HG03159 (cell line): ENCODE results near the gene ASS1.

Experiments
- ATAC-seq: cut with Tn5 transposase; IDR thresholded peaks from one replicate; pipeline ENCODE4 v1.9.1; 2021; ENCODE audit warnings: mild to moderate bottlenecking, moderate library complexity; ENCODE audit not compliant: unreplicated experiment

ASS1 gene

GRCh38 chr9:130418776-130419175 lies 26.0 kb upstream of the ASS1 start:
- ATAC-seq, result no peak

- ATAC-seq, result no peak
Observed at GRCh38 chr9:130419521-130420035, 25.2 kb upstream of the ASS1 start.

GRCh38 chr9:130421154-130421801 lies 23.5 kb upstream of the ASS1 start:
- ATAC-seq, result no peak

- ATAC-seq, result no peak
Observed at GRCh38 chr9:130421802-130422276, 22.9 kb upstream of the ASS1 start.

GRCh38 chr9:130422546-130422945 lies 22.2 kb upstream of the ASS1 start:
- ATAC-seq, result no peak

GRCh38 chr9:130423272-130423671 lies 21.5 kb upstream of the ASS1 start:
- ATAC-seq, result no peak

- ATAC-seq, result no peak
Observed at GRCh38 chr9:130424595-130425454, 19.9 kb upstream of the ASS1 start.

GRCh38 chr9:130425741-130426466 lies 18.9 kb upstream of the ASS1 start:
- ATAC-seq, result no peak

- no peak for ATAC-seq
Observed at GRCh38 chr9:130426467-130426773, 18.3 kb upstream of the ASS1 start.

- no peak for ATAC-seq
Observed at GRCh38 chr9:130426883-130427282, 17.9 kb upstream of the ASS1 start.

- no peak for ATAC-seq
Observed at GRCh38 chr9:130427326-130427725, 17.4 kb upstream of the ASS1 start.

GRCh38 chr9:130428086-130428665 lies 16.6 kb upstream of the ASS1 start:
- no peak for ATAC-seq

GRCh38 chr9:130429381-130429780 lies 15.4 kb upstream of the ASS1 start:
- no peak for ATAC-seq

- no peak for ATAC-seq
Observed at GRCh38 chr9:130429831-130430230, 14.9 kb upstream of the ASS1 start.

GRCh38 chr9:130430232-130430631 lies 14.5 kb upstream of the ASS1 start:
- ATAC-seq, result no peak

- ATAC-seq, result no peak
Observed at GRCh38 chr9:130430734-130431535, 13.8 kb upstream of the ASS1 start.

GRCh38 chr9:130431536-130432303 lies 13.0 kb upstream of the ASS1 start:
- no peak for ATAC-seq

- ATAC-seq, result no peak
Observed at GRCh38 chr9:130432362-130432761, 12.4 kb upstream of the ASS1 start.

- no peak for ATAC-seq
Observed at GRCh38 chr9:130432796-130433167, 12.0 kb upstream of the ASS1 start.
